GM18498 (cell line): Measurements from ENCODE around the gene MACROD1.

Source experiments
- ATAC-seq: cut with Tn5 transposase; IDR thresholded peaks from one replicate; pipeline ENCODE4 v1.9.1; 2021; ENCODE audit warnings: mild to moderate bottlenecking, moderate library complexity; ENCODE audit not compliant: unreplicated experiment

Gene MACROD1

GRCh38 chr11:64114231-64114630, 51.7 kb downstream of the MACROD1 start:
- no peak for ATAC-seq

DNA sequence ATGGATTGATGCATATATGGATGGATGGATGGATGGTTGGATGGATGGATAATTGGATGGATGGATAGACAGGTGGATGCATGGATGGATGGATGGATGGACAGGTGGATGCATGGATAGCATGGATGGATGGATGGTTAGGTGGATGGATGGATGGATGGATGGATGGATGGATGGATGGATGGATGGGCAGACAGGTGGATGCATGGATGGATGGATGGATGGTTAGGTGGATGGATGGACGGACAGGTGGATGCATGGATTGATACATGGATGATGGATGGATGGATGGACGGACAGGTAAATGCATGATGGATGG, 52.5 kb downstream of the MACROD1 start:
- no peak for ATAC-seq

GRCh38 chr11:64112771-64113461, 53.0 kb downstream of the MACROD1 start:
- ATAC-seq = no peak

DNA sequence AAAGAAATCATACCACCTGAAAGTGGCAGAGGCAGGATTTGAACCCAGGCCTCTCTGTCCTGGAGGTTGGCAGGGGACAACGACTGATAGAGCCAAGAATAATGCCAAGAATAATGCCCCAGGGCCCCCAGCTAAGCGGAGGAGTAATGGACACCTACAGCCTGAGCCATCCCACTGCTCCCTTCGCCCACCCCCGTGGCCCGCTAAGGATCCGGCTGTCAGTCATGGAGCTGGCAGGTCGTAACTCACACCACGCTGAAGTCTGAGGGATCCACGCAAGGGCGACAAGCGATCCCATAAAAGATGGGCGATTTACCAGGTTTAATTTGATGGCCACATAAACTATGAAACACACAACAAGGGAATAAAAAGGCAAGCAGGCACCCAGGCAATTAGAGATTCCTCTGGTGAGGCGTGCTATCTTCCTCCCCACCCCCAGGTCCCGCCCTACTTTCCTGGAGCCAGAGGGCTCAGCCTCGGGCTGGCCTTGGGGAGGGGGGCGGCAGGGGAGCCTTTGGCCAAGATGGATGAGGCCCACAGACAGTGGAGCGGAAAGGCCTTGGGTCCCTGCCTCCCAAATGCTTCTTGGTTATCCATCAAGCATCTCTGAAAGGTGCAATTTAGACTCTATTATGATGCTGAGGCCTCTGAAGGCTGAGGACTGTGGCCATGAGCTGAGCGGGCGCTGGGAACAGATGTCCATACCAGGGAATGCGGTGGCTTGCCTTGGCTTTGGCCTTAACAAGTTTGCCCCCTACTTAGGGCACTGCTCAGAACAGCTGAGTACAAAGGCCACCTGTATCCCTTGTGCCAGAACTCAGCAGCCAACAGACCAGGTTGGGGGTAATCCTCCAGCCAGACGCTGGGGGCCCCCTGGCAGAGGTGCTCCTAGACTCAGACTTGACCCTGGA, 55.2 kb downstream of the MACROD1 start:
- no peak for ATAC-seq

- no peak for ATAC-seq
Measured at GRCh38 chr11:64109332-64109731, 56.6 kb downstream of the MACROD1 start.

- ATAC-seq = no peak
Measured at GRCh38 chr11:64107303-64107702, 58.6 kb downstream of the MACROD1 start.

DNA sequence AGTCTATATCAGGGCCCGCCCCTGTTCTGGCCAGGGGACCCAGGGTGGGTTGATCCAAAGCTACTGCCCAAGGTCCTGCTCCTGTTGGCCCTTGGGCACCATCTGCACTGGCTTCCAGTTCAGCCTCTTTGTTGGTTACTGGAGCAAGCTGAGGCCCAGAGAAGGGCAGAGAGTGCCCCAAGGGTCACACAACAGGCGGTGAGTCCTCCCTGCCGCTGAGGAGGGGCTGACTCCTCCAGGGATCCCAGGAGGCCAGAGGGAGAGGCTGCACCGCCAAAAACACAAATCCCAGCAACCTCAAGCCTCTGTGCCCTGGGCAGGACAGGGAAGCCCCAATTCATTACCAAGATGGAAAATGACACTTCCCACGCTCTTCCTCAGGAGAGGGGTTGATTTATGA, 61.3 kb downstream of the MACROD1 start:
- no peak for ATAC-seq

DNA sequence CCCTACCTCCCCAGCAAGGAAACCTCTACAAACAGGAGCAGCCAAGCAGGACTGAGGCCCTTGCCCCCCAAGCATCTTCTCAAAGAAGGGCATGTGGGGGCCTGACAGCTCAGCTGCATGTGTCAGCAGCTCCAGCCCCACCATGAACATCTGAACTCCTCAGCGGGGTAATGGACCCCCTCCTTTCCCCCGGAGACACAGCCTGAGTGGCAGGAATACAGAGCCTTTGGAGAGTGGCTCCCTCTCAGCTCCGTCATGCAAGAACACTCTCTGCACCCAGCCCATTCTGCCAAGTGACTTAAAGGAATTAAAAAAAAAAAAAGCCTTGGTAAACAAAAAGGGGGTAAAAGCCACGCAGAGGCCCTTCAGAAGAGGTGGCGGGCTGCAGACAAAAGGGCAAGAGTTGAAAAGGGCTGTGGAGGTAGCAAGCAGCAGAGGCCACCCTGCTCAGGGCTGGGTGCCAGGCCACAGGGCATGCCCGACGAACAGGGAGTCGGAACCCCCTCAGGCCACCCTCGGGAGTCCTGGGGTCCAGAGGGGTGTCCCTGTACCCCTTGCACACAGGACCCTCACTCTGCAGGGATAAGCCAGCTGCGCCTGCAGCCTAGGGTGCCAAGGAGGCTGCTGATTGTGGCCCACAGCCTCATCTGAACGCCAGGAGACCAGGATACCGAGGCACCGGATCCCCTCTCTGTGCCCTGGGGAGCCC, 62.5 kb downstream of the MACROD1 start:
- no peak for ATAC-seq

DNA sequence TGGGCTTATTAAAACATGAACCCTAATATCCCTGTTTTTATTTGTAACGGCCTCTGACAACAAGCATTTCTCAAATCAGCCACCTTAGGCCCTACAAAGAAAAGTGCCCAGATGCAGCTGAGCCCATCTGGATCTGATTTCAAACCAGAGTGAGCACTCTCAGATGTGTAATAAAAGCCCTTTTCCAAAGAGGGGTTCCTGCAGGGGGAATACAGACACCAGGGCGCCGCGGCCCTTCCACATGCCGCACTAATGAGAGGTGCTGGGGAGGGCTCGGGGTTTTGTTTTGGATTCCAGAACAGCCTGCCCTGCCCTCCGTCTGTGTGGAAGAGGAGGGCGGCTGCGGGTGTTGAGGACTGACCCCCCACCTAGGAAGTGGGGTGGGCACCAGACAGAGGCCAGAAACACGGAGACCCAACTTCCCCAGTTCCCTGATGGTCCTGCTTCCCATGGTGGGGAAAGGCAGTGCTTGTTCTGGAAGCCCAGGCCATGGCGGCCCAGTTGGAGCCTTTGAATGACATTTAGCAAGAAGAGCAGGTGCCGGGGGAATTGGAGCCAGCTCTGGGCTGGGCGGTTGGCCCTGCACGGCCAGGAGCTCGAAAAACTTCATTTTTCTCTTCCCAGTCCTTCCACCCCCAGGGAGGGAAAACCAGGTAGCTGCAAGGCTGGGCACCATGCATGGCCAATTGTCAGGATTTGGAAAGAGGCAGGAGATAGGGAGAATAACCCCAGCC, 63.7 kb downstream of the MACROD1 start:
- no peak for ATAC-seq

DNA sequence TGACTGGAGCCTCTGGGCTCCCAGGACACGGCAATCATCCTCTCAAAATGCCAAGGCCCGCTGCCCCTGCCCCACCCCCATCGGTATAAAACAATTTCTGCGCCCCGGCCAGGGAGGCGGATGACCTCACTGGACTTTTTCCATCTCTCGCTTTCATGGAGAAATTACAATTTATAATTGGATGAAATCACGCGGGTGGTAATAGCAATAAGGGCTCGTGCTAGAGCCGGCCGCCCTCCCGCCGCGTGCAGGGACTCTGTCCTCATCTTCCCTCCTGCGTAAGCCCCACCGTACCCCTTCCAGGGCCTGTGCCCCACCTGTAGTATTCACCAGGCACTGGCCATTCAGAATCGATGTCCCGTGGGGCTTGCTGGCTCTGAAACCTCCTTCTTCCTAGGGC, 64.5 kb downstream of the MACROD1 start:
- no peak for ATAC-seq

GRCh38 chr11:64100782-64101353, 65.0 kb downstream of the MACROD1 start:
- no peak for ATAC-seq

DNA sequence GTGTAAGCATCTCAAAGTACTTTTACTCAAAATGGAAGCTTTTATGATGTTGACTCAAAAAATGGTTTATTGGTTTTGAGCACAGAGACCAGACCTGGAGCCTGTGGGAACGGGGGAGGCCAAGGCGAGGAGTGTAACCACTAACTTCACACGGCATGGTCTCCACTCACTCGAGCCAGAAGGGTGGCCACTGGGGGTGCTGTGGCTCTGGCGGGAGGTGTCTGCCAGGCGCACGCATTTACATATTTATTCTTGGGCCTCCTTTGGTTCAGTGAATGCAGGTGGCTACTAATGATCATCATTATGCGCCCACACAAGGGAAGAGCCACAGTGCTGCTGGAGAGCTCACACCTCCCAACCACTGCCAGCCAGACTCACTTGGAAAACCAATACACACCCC, 65.6 kb downstream of the MACROD1 start:
- ATAC-seq = no peak

- ATAC-seq = no peak
Measured at GRCh38 chr11:64099436-64099835, 66.5 kb downstream of the MACROD1 start.

DNA sequence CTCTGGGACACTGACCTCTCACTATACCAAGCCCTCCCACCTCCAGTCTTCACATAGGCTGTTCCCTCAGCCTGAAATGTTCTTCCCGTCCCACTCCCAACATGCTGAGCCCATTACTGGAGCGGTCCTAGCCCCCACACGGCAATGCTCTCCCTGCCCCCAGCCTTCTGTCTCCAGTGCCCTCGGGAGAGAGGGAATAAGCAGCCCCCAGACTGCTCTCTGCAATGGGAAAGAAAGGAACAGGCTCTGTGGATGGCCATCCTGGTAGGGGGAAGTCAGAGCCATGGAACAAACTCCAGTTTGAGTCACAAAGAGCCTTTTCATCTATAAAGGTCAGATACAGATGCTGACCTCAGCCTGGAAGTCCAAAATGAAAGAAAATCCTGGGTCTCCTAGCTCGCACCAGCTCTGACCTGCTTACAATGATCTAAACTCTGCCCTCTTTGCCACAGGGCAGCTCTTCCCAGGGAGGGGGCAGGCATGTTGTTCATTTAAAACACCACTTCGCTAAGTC, 67.5 kb downstream of the MACROD1 start:
- no peak for ATAC-seq

DNA sequence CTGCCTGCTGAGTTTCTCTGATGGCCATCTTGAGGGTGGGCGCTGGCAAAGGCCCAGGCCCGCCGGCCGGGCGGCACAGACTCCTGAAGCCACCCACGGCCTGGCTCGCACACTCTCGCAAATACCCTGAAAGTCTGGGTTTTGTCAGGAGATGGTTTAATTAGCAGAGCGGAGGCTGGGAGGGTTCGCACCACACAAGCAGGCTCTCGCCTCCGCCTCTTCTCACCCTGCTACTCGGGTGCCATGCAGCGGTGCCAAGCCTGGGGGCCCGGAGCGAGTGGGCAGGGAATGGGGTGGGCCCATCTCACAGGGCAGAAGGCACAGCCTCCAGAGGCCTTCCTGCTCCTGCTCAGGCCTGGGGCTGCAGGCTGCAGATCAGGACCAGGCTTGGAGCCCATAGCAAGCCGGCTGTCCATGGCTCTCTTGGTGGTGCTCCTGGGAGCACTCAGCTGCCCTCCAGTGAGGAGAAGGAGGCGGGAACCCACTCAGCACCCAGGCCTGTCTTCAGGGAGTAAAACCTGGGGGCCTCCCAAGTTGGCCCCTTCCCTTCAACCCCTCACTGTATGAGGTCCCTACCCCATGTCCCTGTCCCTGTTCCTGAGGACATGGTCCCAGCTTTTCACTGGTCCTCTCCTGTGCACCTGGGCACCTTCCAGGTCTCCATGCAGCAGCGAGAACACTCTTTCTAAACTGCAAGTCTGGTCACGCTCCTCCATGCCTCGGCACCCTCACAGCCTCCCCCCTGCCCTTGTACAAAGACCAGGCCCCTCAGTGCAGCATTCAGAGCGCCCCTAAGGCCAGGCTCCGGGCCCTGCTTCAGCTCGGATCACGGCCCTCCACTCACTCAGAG, 68.2 kb downstream of the MACROD1 start:
- no peak for ATAC-seq

DNA sequence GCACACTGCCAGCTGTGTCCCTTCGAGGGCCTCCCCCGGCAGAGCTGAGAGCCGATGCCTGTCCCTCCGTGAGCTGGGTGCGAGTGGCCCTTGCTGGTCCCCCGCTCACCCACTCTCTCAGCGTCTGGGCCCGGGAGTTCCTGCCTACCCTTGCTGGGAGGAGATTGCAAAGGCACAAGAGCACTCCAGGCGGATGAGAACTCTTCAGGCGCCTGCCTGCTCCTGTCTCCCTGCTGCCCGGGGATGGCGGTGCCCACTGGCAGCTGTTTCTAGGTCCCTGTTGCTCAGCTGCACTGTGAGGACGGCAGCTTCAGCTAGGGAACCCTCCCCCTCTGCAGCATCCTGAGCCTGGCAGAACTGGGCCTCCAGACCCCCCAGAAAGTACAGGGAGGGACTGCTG, 69.1 kb downstream of the MACROD1 start:
- no peak for ATAC-seq

GRCh38 chr11:64095949-64096348, 70.0 kb downstream of the MACROD1 start:
- no peak for ATAC-seq

- no peak for ATAC-seq
Measured at GRCh38 chr11:64095273-64095817, 70.6 kb downstream of the MACROD1 start.
